Parathyroid adenoma (tissue), 2 donors: ENCODE data around the gene FANCD2.
"Not testable (repeated sequence)": the region's sequence is repeated elsewhere in the genome, so short reads cannot be mapped to it uniquely, and the experiment has no call there.

Source experiments
- H2AFZ ChIP-seq: fragments of 300-600 bp; sonication (generic); one replicate; pipeline ENCODE4 v1.7.0; 2017; ENCODE audit warnings: antibody characterized with exemption, mild to moderate bottlenecking
- H3K27ac ChIP-seq: fragments of 300-600 bp; sonication (generic); one replicate; pipeline ENCODE4 v1.7.0; 2017
- H3K27me3 ChIP-seq: fragments of 300-600 bp; sonication (generic); one replicate; pipeline ENCODE4 v1.7.0; 2017; ENCODE audit warnings: low read length; ENCODE audit not compliant: control insufficient read depth, insufficient read depth
- H3K36me3 ChIP-seq: fragments of 300-600 bp; sonication (generic); one replicate; pipeline ENCODE4 v1.7.0; 2017; ENCODE audit warnings: low read length; ENCODE audit not compliant: control insufficient read depth, insufficient read depth
- H3K4me1 ChIP-seq: fragments of 300-600 bp; sonication (generic); one replicate; pipeline ENCODE4 v1.7.0; 2017; ENCODE audit warnings: control low read depth
- H3K4me2 ChIP-seq: fragments of 300-600 bp; sonication (generic); one replicate; pipeline ENCODE4 v1.7.0; 2017; ENCODE audit warnings: low read length
- H3K4me3 ChIP-seq: fragments of 300-600 bp; sonication (generic); one replicate; pipeline ENCODE4 v1.7.0; 2017; ENCODE audit warnings: low read depth, low read length
- H3K79me2 ChIP-seq: fragments of 300-600 bp; sonication (generic); one replicate; pipeline ENCODE4 v1.7.0; 2017; ENCODE audit warnings: control low read depth
- H3K9ac ChIP-seq: fragments of 300-600 bp; sonication (generic); one replicate; pipeline ENCODE4 v1.7.0; 2017; ENCODE audit warnings: mild to moderate bottlenecking
- H3K9me3 ChIP-seq: fragments of 300-600 bp; sonication (generic); one replicate; pipeline ENCODE4 v1.7.0; 2017; ENCODE audit warnings: low read length; ENCODE audit not compliant: control insufficient read depth
- CTCF ChIP-seq: fragments of 300-600 bp; sonication (generic); IDR thresholded peaks from one replicate; pipeline ENCODE4 v1.7.0; 2017; ENCODE audit warnings: antibody characterized with exemption, mild to moderate bottlenecking
- donor health status: primary hyperparathyroidism.

Gene FANCD2

GRCh38 chr3:10085738-10086137 lies 59.5 kb downstream of the FANCD2 start:
- Histone ChIP-seq H2AFZ (no peak overlapping the region), H3K9ac (no peak overlapping the region), H3K79me2 (no peaks in the 10 kb centered on the region), H3K4me2 (no peak overlapping the region), H3K4me1 (no peaks in the 10 kb centered on the region), H3K4me3 (no peak overlapping the region), H3K36me3 (no peaks in the 10 kb centered on the region), H3K9me3 (no peaks in the 10 kb centered on the region), H3K27ac (no peak overlapping the region), H3K27me3 (no peaks in the 10 kb centered on the region)
- no peak for TF ChIP-seq CTCF

- Histone ChIP-seq H3K4me1 (no peaks in the 10 kb centered on the region), H3K9ac (no peak overlapping the region), H3K9me3 (no peaks in the 10 kb centered on the region), H3K79me2 (no peaks in the 10 kb centered on the region), H2AFZ (no peak overlapping the region), H3K27ac (no peak overlapping the region), H3K36me3 (no peaks in the 10 kb centered on the region), H3K4me3 (no peak overlapping the region), H3K4me2 (no peak overlapping the region), H3K27me3 (no peaks in the 10 kb centered on the region)
- TF ChIP-seq CTCF, result no peak
These were observed 62.0 kb downstream of the FANCD2 start for GRCh38 chr3:10088256-10088655.

- no peaks in the 10 kb centered on the region for H3K4me1 ChIP-seq
- H3K9ac ChIP-seq, result no peak overlapping the region
- no peak for TF ChIP-seq CTCF
- no peaks in the 10 kb centered on the region for H3K79me2 ChIP-seq
- H3K9me3 ChIP-seq, result no peaks in the 10 kb centered on the region
- H2AFZ ChIP-seq, result no peak overlapping the region
- no peak overlapping the region for H3K27ac ChIP-seq
- H3K36me3 ChIP-seq, result no peaks in the 10 kb centered on the region
- no peaks in the 10 kb centered on the region for H3K27me3 ChIP-seq
- no peak overlapping the region for H3K4me2 ChIP-seq
- H3K4me3 ChIP-seq, result no peak overlapping the region
These were observed 63.9 kb downstream of the FANCD2 start for GRCh38 chr3:10090179-10090578.

GRCh38 chr3:10090774-10091173 lies 64.5 kb downstream of the FANCD2 start:
- H3K79me2 ChIP-seq, H3K9me3 ChIP-seq, H2AFZ ChIP-seq, H3K27me3 ChIP-seq, H3K4me3 ChIP-seq, H3K4me1 ChIP-seq, H3K27ac ChIP-seq, H3K9ac ChIP-seq, H3K36me3 ChIP-seq, H3K4me2 ChIP-seq: not testable (repeated sequence)

- not testable (repeated sequence) for H2AFZ ChIP-seq, H3K4me3 ChIP-seq, H3K4me2 ChIP-seq, H3K27me3 ChIP-seq, H3K9ac ChIP-seq, H3K79me2 ChIP-seq, H3K36me3 ChIP-seq, H3K9me3 ChIP-seq, H3K4me1 ChIP-seq, H3K27ac ChIP-seq
These were observed 65.2 kb downstream of the FANCD2 start for GRCh38 chr3:10091387-10091786.

- H3K9ac ChIP-seq, result no peak overlapping the region
- no peaks in the 10 kb centered on the region for H3K27me3 ChIP-seq
- no peak for TF ChIP-seq CTCF
- no peaks in the 10 kb centered on the region for H3K9me3 ChIP-seq
- no peaks in the 10 kb centered on the region for H3K79me2 ChIP-seq
- H3K4me2 ChIP-seq, result no peak overlapping the region
- no peak overlapping the region for H3K4me3 ChIP-seq
- no peak overlapping the region for H3K27ac ChIP-seq
- no peaks in the 10 kb centered on the region for H3K36me3 ChIP-seq
- H2AFZ ChIP-seq, result no peak overlapping the region
- no peaks in the 10 kb centered on the region for H3K4me1 ChIP-seq
These were observed 67.4 kb downstream of the FANCD2 start for GRCh38 chr3:10093678-10094077.
